ENCODE measurements around the gene TRPM2. TPM values are rescaled to one million over a fixed set of nuclear protein-coding genes. Genes with fewer than 3 reads are reported as not detected.

Gene TRPM2
- total and polyA plus RNA-seq, 2 of the 13 experiments (the other 11 are each of a cell fraction or from before 2014, with no cell fraction given) = 0.07 to 0.20 TPM

DNA sequence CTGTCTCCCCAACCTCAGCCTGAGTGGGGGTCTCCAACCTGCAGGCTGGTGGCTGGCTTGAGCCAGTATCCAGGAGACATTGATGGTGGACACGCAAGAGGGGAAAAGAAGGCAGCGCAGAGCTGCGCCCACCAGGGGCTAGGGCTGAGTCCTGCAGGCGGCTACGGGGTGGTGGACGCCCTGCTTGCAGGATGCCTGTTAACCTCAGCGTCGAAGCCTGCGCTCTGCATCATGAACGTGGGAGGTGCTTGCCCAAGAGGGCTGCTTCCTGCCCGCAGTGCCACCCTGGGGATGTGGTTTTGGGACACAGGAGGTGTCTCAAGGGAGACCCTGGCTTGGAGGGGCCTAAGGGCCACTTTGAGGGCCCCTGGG, 25.8 kb upstream of the TRPM2 start:
- 0 out of 4 replicates have a peak, but pooled peaks of 1 of the 2 experiments have one; percentile 16 for TF ChIP-seq POLR2A (IDR thresholded peaks at IDR 0.05; ENCODE audit: insufficient read depth in 1 of 2, low read depth in 2 of 2, low read length in 2 of 2)
- TF ChIP-seq ISL2 (CRISPR knock-in tag; IDR thresholded peaks at IDR 0.05) = no peak
- 0 out of 2 replicates have a peak, but pooled peaks have one; percentile 0 for TF ChIP-seq RBFOX2 (IDR thresholded peaks at IDR 0.05; ENCODE audit: low read depth, low read length)
- peak; percentile 11; the same call in 1 of the 2 replicates for TF ChIP-seq ZFY (CRISPR knock-in tag; IDR thresholded peaks at IDR 0.05)
- no peak for TF ChIP-seq MAFF (IDR thresholded peaks at IDR 0.05; ENCODE audit: low read depth, low read length)
- H3K4me3 ChIP-seq (replicated peaks in 1 of 3; ENCODE audit: insufficient read depth in 1 of 3, low read depth in 2 of 3, low read length in 3 of 3) = no peak overlapping the region
- in situ Hi-C loops (cut with HindIII; ENCODE audit: extremely low pct_ligation_motif_present, low pct_unique_long_range_greater_than_20kb) (no loop called here), intact Hi-C loops (cut with micrococcal nuclease; ENCODE audit: unreplicated experiment) (no loop called here)
- no peak overlapping the region for H3K4me2 ChIP-seq (ENCODE audit: low read depth, low read length)
- H4K20me1 ChIP-seq (ENCODE audit: insufficient read depth, low read length) = no peaks in the 10 kb centered on the region
- H3K36me3 ChIP-seq (replicated peaks in 1 of 2; ENCODE audit: control insufficient read depth in 1 of 2, insufficient read depth in 2 of 2, low read length in 2 of 2) = peaks cover 11 to 35% of the 10 kb centered on the region in 2 experiments; a peak in 4 of 5 replicates
- FAIRE-seq = no peak
- no peaks in the 10 kb centered on the region for H3K9me3 ChIP-seq (ENCODE audit: low read length)
- no peaks in the 10 kb centered on the region for H3K4me1 ChIP-seq (ENCODE audit: insufficient read depth, low read length)
- ChIA-PET CTCF (ENCODE audit: low intra/inter-chr PET ratio, low total read pairs) (no interaction called here), POLR2A (interaction anchor here (0.8 kb wide), 1 partner anchor 27 kb away, joined by 3 read pairs; no protein-coding TSS in a partner anchor)
- no peak overlapping the region for H3K9ac ChIP-seq (ENCODE audit: insufficient read depth, low read depth, low read length)
- H3K27me3 ChIP-seq (ENCODE audit: control insufficient read depth in 1 of 2, insufficient read depth in 2 of 2, low read length in 2 of 2) = no peaks in the 10 kb centered on the region
- no peak for ATAC-seq
- no peak overlapping the region for H3K27ac ChIP-seq (ENCODE audit: extremely low read length, insufficient read depth, low read length)
- 100% methylated on average over 1 of the region's 11 CpGs for WGBS (ENCODE audit: low lambda C conversion rate)
- no peak for DNase-seq (ENCODE audit: low spot score)
- no peak overlapping the region for H2AFZ ChIP-seq (ENCODE audit: low read length)
- no peaks in the 10 kb centered on the region for H3K79me2 ChIP-seq (ENCODE audit: insufficient read depth, low read length)
- BruUV-seq (replicated peaks) = no TSS peak

DNA sequence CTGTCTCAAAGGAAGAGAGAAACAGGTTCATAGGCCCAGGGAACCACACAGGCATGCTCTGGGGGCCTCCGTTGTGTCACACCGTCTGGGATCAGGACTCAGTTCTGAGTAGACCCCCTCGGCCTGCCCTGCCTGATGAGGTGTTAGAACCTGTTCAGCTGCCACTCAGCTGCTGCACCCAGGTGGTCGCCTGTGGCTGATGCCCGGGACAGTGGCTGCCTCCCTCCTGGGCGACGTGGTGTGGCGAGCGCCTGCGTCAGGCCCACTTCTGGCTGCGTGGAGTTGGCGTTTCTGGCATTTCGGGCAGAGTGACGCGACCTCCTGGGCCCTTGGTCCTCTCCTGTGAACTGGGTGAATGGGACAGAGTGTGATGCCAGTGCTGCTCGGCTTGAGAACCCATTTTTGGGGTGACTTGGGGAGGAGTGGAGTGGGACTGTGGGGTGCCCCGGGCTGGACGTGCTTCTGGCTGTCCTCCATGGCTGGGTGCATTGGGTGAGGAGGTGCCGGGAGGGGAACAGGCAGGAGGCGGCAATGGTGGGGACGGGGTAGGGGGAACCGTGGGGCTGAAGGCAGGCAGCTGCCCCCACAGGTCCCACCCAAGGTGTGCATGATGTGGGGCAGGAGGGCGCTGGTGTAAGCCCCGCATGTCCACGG, 25.1 kb upstream of the TRPM2 start:
- Histone ChIP-seq H3K79me2 (ENCODE audit: insufficient read depth, low read length) (no peaks in the 10 kb centered on the region), H3K4me3 (replicated peaks in 1 of 3; ENCODE audit: insufficient read depth in 1 of 3, low read depth in 2 of 3, low read length in 3 of 3) (no peak overlapping the region), H4K20me1 (ENCODE audit: insufficient read depth, low read length) (no peaks in the 10 kb centered on the region), H3K27ac (ENCODE audit: extremely low read length, insufficient read depth, low read length) (no peak overlapping the region), H3K9me3 (ENCODE audit: low read length) (no peaks in the 10 kb centered on the region), H2AFZ (ENCODE audit: low read length) (no peak overlapping the region), H3K4me2 (ENCODE audit: low read depth, low read length) (no peak overlapping the region), H3K9ac (ENCODE audit: insufficient read depth, low read depth, low read length) (no peak overlapping the region), H3K4me1 (ENCODE audit: insufficient read depth, low read length) (no peaks in the 10 kb centered on the region), H3K36me3 (replicated peaks in 1 of 2; ENCODE audit: control insufficient read depth in 1 of 2, insufficient read depth in 2 of 2, low read length in 2 of 2) (peaks cover 9 to 27% of the 10 kb centered on the region in 2 experiments; a peak in 4 of 5 replicates), H3K27me3 (ENCODE audit: control insufficient read depth in 1 of 2, insufficient read depth in 2 of 2, low read length in 2 of 2) (no peaks in the 10 kb centered on the region)
- ChIA-PET CTCF (ENCODE audit: low intra/inter-chr PET ratio, low total read pairs) (no interaction called here), POLR2A (interaction anchor here (0.8 kb wide), 1 partner anchor 28 kb away, joined by 3 read pairs; no protein-coding TSS in a partner anchor)
- intact Hi-C loops (cut with micrococcal nuclease; ENCODE audit: unreplicated experiment) (no loop called here), in situ Hi-C loops (cut with HindIII; ENCODE audit: extremely low pct_ligation_motif_present, low pct_unique_long_range_greater_than_20kb) (no loop called here)
- BruUV-seq (replicated peaks) = no TSS peak
- DNase-seq (ENCODE audit: low spot score) = no peak
- FAIRE-seq = no peak
- no peak; the same call in 2 of the 3 replicates for ATAC-seq
- 92% methylated on average over 20 of the region's 25 CpGs for WGBS (ENCODE audit: low lambda C conversion rate)
- TF ChIP-seq ESRRA (CRISPR knock-in tag; IDR thresholded peaks at IDR 0.05; ENCODE audit: low read depth) = no peak
- TF ChIP-seq KDM2A (CRISPR knock-in tag; IDR thresholded peaks at IDR 0.05; ENCODE audit: borderline replicate concordance, low read depth) = 0 out of 2 replicates have a peak, but pooled peaks have one; percentile 17
- TF ChIP-seq ZNF550 (CRISPR knock-in tag; IDR thresholded peaks at IDR 0.05; ENCODE audit: borderline replicate concordance) = no peak
- peak; percentile 51; the same call in 1 of the 2 replicates for TF ChIP-seq AKAP8 (CRISPR knock-in tag; IDR thresholded peaks at IDR 0.05)
- no peak for TF ChIP-seq MBD4 (IDR thresholded peaks at IDR 0.05; ENCODE audit: borderline replicate concordance, low read length)
- no peak for TF ChIP-seq JARID2 (CRISPR knock-in tag; IDR thresholded peaks at IDR 0.05; ENCODE audit: insufficient replicate concordance)
- TF ChIP-seq SALL1 (CRISPR knock-in tag; IDR thresholded peaks at IDR 0.05) = no peak
- TF ChIP-seq, protein P1, sequence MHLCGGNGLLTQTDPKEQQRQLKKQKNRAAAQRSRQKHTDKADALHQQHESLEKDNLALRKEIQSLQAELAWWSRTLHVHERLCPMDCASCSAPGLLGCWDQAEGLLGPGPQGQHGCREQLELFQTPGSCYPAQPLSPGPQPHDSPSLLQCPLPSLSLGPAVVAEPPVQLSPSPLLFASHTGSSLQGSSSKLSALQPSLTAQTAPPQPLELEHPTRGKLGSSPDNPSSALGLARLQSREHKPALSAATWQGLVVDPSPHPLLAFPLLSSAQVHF (CRISPR knock-in tag; IDR thresholded peaks at IDR 0.05) = no peak
- TF ChIP-seq ZC3H13 (CRISPR knock-in tag; IDR thresholded peaks at IDR 0.05) = peak; percentile 46
- no peak for TF ChIP-seq ADNP (CRISPR knock-in tag; IDR thresholded peaks at IDR 0.05)
- TF ChIP-seq HNRNPH1 (optimal IDR thresholded peaks at IDR 0.05; ENCODE audit: low read depth, low read length) = peak; percentile 9
- 0 out of 2 replicates have a peak, but pooled peaks have one; percentile 9 for TF ChIP-seq ZBTB20 (CRISPR knock-in tag; IDR thresholded peaks at IDR 0.05; ENCODE audit: borderline replicate concordance, low read depth)
- TF ChIP-seq POLR2G (IDR thresholded peaks at IDR 0.05; ENCODE audit: low read depth, low read length) = 0 out of 2 replicates have a peak, but pooled peaks have one; percentile 18
- peak; percentile 12 for TF ChIP-seq RBM22 (optimal IDR thresholded peaks at IDR 0.05; ENCODE audit: low read length)
- TF ChIP-seq POLR2A (IDR thresholded peaks at IDR 0.05; ENCODE audit: insufficient read depth in 1 of 2, low read depth in 2 of 2, low read length in 2 of 2) = 0 out of 4 replicates have a peak, but pooled peaks of 1 of the 2 experiments have one; percentile 40

Measured in HepG2 (cell line).